Osteocyte (in vitro differentiated cells): ENCODE data around the gene STAM2. TPM values are rescaled to one million over a fixed set of nuclear protein-coding genes. Genes with fewer than 3 reads are reported as not detected.

Experiments
- DNase-seq: peaks from one replicate; pipeline ENCODE4 v3.0.0; 2021; ENCODE audit warnings: mixed read lengths; ENCODE audit not compliant: unreplicated experiment; ENCODE audit errors: extremely low spot score
- H3K27ac Mint-ChIP-seq: one replicate; pipeline ENCODE4 v1.8.0; 2021; ENCODE audit warnings: mild to moderate bottlenecking, mixed read lengths; ENCODE audit not compliant: unreplicated experiment
- H3K27me3 Mint-ChIP-seq: one replicate; pipeline ENCODE4 v1.8.0; 2021; ENCODE audit warnings: mixed read lengths; ENCODE audit not compliant: unreplicated experiment
- H3K36me3 Mint-ChIP-seq: one replicate; pipeline ENCODE4 v1.8.0; 2021; ENCODE audit warnings: mixed read lengths; ENCODE audit not compliant: unreplicated experiment
- H3K4me1 Mint-ChIP-seq: one replicate; pipeline ENCODE4 v1.8.0; 2021; ENCODE audit warnings: mixed read lengths; ENCODE audit not compliant: unreplicated experiment
- H3K4me3 Mint-ChIP-seq: one replicate; pipeline ENCODE4 v1.8.0; 2021; ENCODE audit warnings: mild to moderate bottlenecking, moderate library complexity, mixed read lengths; ENCODE audit not compliant: unreplicated experiment
- H3K9me3 Mint-ChIP-seq: one replicate; pipeline ENCODE4 v1.8.0; 2021; ENCODE audit warnings: mixed read lengths; ENCODE audit not compliant: unreplicated experiment
- CTCF ChIP-seq: fragments of 200-600 bp; sonication (generic); IDR thresholded peaks from 2 replicates; pipeline ENCODE4 v1.5.0; 2021; ENCODE audit warnings: antibody characterized with exemption, mild to moderate bottlenecking, moderate library complexity
- total RNA-seq: library from RNA; stranded (reverse); gene quantifications from 2 replicates; pipeline ENCODE4 v1.2.1, GENCODE V29; 2021

Gene STAM2
- total RNA-seq, 1 donor from 2014 or later = 43.0 TPM

- H3K36me3 Mint-ChIP-seq = no peaks in the 10 kb centered on the region
- DNase-seq = no peak
- no peaks in the 10 kb centered on the region for H3K9me3 Mint-ChIP-seq
- TF ChIP-seq CTCF = no peak
- peak overlapping the region; percentile 87 for H3K4me3 Mint-ChIP-seq
- peaks cover 46% of the 10 kb centered on the region for H3K27me3 Mint-ChIP-seq
- peaks cover 17% of the 10 kb centered on the region for H3K4me1 Mint-ChIP-seq
- peak overlapping the region; percentile 84 for H3K27ac Mint-ChIP-seq
These were observed 77.6 kb downstream of the STAM2 start for GRCh38 chr2:152097801-152098495.

GRCh38 chr2:152097290-152097800 is 78.2 kb downstream of the STAM2 start:
- Mint-ChIP-seq H3K27me3 (peaks cover 46% of the 10 kb centered on the region), H3K36me3 (no peaks in the 10 kb centered on the region), H3K9me3 (no peaks in the 10 kb centered on the region), H3K4me3 (peak overlapping the region; percentile 87), H3K4me1 (peaks cover 17% of the 10 kb centered on the region), H3K27ac (peak overlapping the region; percentile 84)
- TF ChIP-seq CTCF = no peak
- DNase-seq = no peak

GRCh38 chr2:152095146-152095545 is 80.4 kb downstream of the STAM2 start:
- Mint-ChIP-seq H3K9me3 (no peaks in the 10 kb centered on the region), H3K4me3 (no peak overlapping the region), H3K27me3 (peaks cover 38% of the 10 kb centered on the region), H3K36me3 (no peaks in the 10 kb centered on the region), H3K27ac (no peak overlapping the region), H3K4me1 (peaks cover 17% of the 10 kb centered on the region)
- TF ChIP-seq CTCF = no peak
- no peak for DNase-seq

GRCh38 chr2:152094014-152094413 is 81.5 kb downstream of the STAM2 start:
- Mint-ChIP-seq H3K4me3 (no peak overlapping the region), H3K36me3 (no peaks in the 10 kb centered on the region), H3K4me1 (peaks cover 10% of the 10 kb centered on the region), H3K27ac (no peak overlapping the region), H3K27me3 (peaks cover 33% of the 10 kb centered on the region), H3K9me3 (no peaks in the 10 kb centered on the region)
- TF ChIP-seq CTCF = no peak
- no peak for DNase-seq

GRCh38 chr2:152093464-152093863 is 82.1 kb downstream of the STAM2 start:
- Mint-ChIP-seq H3K4me1 (peaks cover 10% of the 10 kb centered on the region), H3K27me3 (peaks cover 33% of the 10 kb centered on the region)

More at GRCh38 chr2:152093464-152093863, 82.1 kb downstream of the STAM2 start:
- DNase-seq = no peak
- Mint-ChIP-seq H3K9me3 (no peaks in the 10 kb centered on the region), H3K27ac (no peak overlapping the region), H3K4me3 (no peak overlapping the region), H3K36me3 (no peaks in the 10 kb centered on the region)
- TF ChIP-seq CTCF = no peak
